ENCODE measurements around the gene ACSL5. TPM values are rescaled to one million over a fixed set of nuclear protein-coding genes. Genes with fewer than 3 reads are reported as not detected.

ACSL5 gene
- total and polyA plus RNA-seq, 2 donors (not counting 3 experiments of a cell fraction or from before 2014, with no cell fraction given): 1.5 to 2.1 TPM

DNA sequence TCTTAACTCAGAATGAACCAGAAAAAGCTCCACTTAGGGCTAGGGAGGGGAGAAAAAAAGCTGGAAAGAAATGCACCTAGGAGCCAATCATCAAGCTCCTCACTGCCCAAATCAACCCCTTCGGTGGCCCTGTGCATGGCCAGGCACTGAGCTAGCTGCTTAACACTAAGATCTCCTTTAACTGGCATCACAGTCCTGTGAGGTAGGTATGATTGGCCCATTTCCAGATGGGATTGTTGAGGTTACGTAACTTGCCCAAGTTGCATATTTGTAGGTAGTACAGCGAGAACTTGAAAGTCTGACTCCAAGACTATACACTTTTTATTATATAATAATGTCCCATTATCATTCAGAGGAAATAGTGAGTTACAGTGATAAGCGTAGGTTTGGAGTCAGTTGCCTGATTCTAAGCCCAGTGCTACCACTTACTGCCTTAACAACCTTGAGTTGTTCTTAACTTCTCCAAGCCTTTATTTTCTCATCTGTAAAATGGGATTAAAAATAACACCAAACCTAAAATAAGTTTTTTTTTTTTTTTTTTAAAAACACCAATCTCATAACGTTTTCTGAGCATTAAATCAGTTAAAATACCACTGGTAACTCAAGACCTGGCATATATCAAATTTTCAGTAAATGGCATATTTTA lies 37.2 kb upstream of the ACSL5 start:
- no peak for FAIRE-seq
- no TSS peak for BruUV-seq (replicated peaks)
- no peak for TF ChIP-seq POLR2A (IDR thresholded peaks at IDR 0.05; ENCODE audit: low read depth, low read length)
- TF ChIP-seq POLR2AphosphoS5 (IDR thresholded peaks at IDR 0.05; ENCODE audit: insufficient read depth, low read depth, low read length): no peak
- TF ChIP-seq MYC (IDR thresholded peaks at IDR 0.05; ENCODE audit: low read depth, low read length): no peak
- TF ChIP-seq CTCF (IDR thresholded peaks at IDR 0.05; ENCODE audit: extremely low read depth in 1 of 2, insufficient read depth in 1 of 2, low read depth in 1 of 2, low read length in 2 of 2): no peak
- no peak for TF ChIP-seq FOS (IDR thresholded peaks at IDR 0.05; ENCODE audit: borderline replicate concordance, insufficient read depth, low read length)
- no peak for TF ChIP-seq GATA2 (IDR thresholded peaks at IDR 0.05; ENCODE audit: insufficient read depth, insufficient read length, low read depth, low read length)
- TF ChIP-seq EZH2 (IDR thresholded peaks at IDR 0.05; ENCODE audit: borderline replicate concordance, low read depth, low read length, severe bottlenecking): no peak
- no peak for TF ChIP-seq JUN (IDR thresholded peaks at IDR 0.05; ENCODE audit: borderline replicate concordance, insufficient read depth, insufficient read length, low read depth)
- no peak for TF ChIP-seq MAX (IDR thresholded peaks at IDR 0.05; ENCODE audit: insufficient read depth, insufficient read length)
- Histone ChIP-seq H3K4me3 (replicated peaks in 1 of 3; ENCODE audit: insufficient read depth in 1 of 3, low read depth in 1 of 3, low read length in 3 of 3) (no peak overlapping the region), H3K9me3 (replicated peaks; ENCODE audit: control insufficient read depth, insufficient read depth, low read length) (no peaks in the 10 kb centered on the region), H2AFZ (ENCODE audit: low read depth, low read length) (no peak overlapping the region), H3K4me2 (ENCODE audit: insufficient read depth, low read length) (no peak overlapping the region), H3K79me2 (ENCODE audit: control insufficient read depth, insufficient read depth, low read length) (no peaks in the 10 kb centered on the region), H3K9ac (replicated peaks; ENCODE audit: extremely low read depth, insufficient read depth, low read length) (no peak overlapping the region), H3K27ac (ENCODE audit: insufficient read depth, low read depth, low read length) (no peak overlapping the region), H3K27me3 (ENCODE audit: control insufficient read depth in 2 of 2, insufficient read depth in 2 of 2, low read length in 2 of 2) (peaks cover 4 to 7% of the 10 kb centered on the region in 2 experiments), H3K36me3 (ENCODE audit: control insufficient read depth in 2 of 2, extremely low read depth in 1 of 2, insufficient read depth in 2 of 2, low read length in 2 of 2) (no peaks in the 10 kb centered on the region), H3K4me1 (ENCODE audit: control insufficient read depth, extremely low read depth, insufficient read depth, low read length) (no peaks in the 10 kb centered on the region), H3K9me1 (replicated peaks; ENCODE audit: control insufficient read depth, extremely low read depth, insufficient read depth, low read length) (no peaks in the 10 kb centered on the region), H4K20me1 (replicated peaks; ENCODE audit: control insufficient read depth, extremely low read depth, insufficient read depth, low read length) (no peaks in the 10 kb centered on the region)
- intact Hi-C loops (cut with micrococcal nuclease) (no loop called here), dilution Hi-C loops (cut with MboI; ENCODE audit: extremely low pct_ligation_motif_present, low sequenced_read_pairs) (no loop called here)
- ChIA-PET CTCF (no interaction called here), POLR2A (no interaction called here)
- no peak for DNase-seq (ENCODE audit: low read depth, low spot score)

All from endothelial cell of umbilical vein (primary cell).